Left ventricle myocardium inferior (tissue), 1 donor: ENCODE results near the gene GRID1. TPM values are rescaled to one million over a fixed set of nuclear protein-coding genes. Genes with fewer than 3 reads are reported as not detected.

Experiments
- DNase-seq: peaks from one replicate; pipeline ENCODE4 v3.0.0-alpha.2; 2020
- H3K27ac ChIP-seq: fragments of 200-600 bp; replicated peaks from 2 replicates; pipeline ENCODE4 v1.8.0; 2021
- H3K27me3 ChIP-seq: fragments of 200-600 bp; 2 replicates; pipeline ENCODE4 v1.8.0; 2021; ENCODE audit warnings: low read depth
- H3K36me3 ChIP-seq: fragments of 200-600 bp; 2 replicates; pipeline ENCODE4 v1.8.0; 2021
- H3K4me1 ChIP-seq: fragments of 200-600 bp; 2 replicates; pipeline ENCODE4 v1.8.0; 2021
- H3K4me3 ChIP-seq: fragments of 200-600 bp; 2 replicates; pipeline ENCODE4 v1.8.0; 2021; ENCODE audit warnings: mild to moderate bottlenecking, moderate library complexity
- H3K9me3 ChIP-seq: fragments of 200-600 bp; replicated peaks from 2 replicates; pipeline ENCODE4 v1.8.0; 2021
- CTCF ChIP-seq: fragments of 200-600 bp; IDR thresholded peaks from 2 replicates; pipeline ENCODE4 v1.8.0; 2021; ENCODE audit warnings: antibody characterized with exemption, mild to moderate bottlenecking, borderline replicate concordance
- intact Hi-C: fragments of 100-400 bp; cut with micrococcal nuclease; formaldehyde crosslinking; loops from one replicate; pipeline ENCODE4 v1.11.0; 2022
- total RNA-seq: library from RNA; stranded (reverse); fragmentation: NEBNext Ultra II Directional; extraction: Animal tissue kit (Norgen Biotek cat#: 25700); gene quantifications from one replicate; pipeline ENCODE4 v1.2.1, GENCODE V29; 2021
- donor health status: DM: no; HTN: yes; CAD: no; lungs with severe emphysema.

The GRID1 gene
- total RNA-seq, 1 donor from 2014 or later = 1.6 TPM

- no peak for DNase-seq
- no peak overlapping the region for H3K4me3 ChIP-seq
- TF ChIP-seq CTCF = no peak
These were observed 275.4 kb downstream of the GRID1 start for GRCh38 chr10:86091216-86091615.

GRCh38 chr10:86090807-86091206 is 275.8 kb downstream of the GRID1 start:
- H3K9me3 ChIP-seq = no peaks in the 10 kb centered on the region
- no peaks in the 10 kb centered on the region for H3K36me3 ChIP-seq
- intact Hi-C loops = no loop called here
- no peak overlapping the region for H3K27ac ChIP-seq
- no peak for TF ChIP-seq CTCF
- no peaks in the 10 kb centered on the region for H3K4me1 ChIP-seq
- DNase-seq = no peak
- no peak overlapping the region for H3K4me3 ChIP-seq
- peaks cover 41% of the 10 kb centered on the region for H3K27me3 ChIP-seq

More at GRCh38 chr10:86091216-86091615, 275.4 kb downstream of the GRID1 start:
- Histone ChIP-seq H3K36me3 (no peaks in the 10 kb centered on the region), H3K27me3 (peaks cover 37% of the 10 kb centered on the region), H3K27ac (no peak overlapping the region), H3K9me3 (no peaks in the 10 kb centered on the region), H3K4me1 (no peaks in the 10 kb centered on the region)
- intact Hi-C loops = no loop called here

GRCh38 chr10:86087716-86088115 is 278.9 kb downstream of the GRID1 start:
- Histone ChIP-seq H3K9me3 (no peaks in the 10 kb centered on the region), H3K27ac (no peak overlapping the region), H3K36me3 (no peaks in the 10 kb centered on the region), H3K4me1 (no peaks in the 10 kb centered on the region), H3K27me3 (peaks cover 64% of the 10 kb centered on the region), H3K4me3 (no peak overlapping the region)
- DNase-seq = no peak
- intact Hi-C loops = no loop called here
- no peak for TF ChIP-seq CTCF

- intact Hi-C loops = no loop called here
- Histone ChIP-seq H3K36me3 (no peaks in the 10 kb centered on the region), H3K9me3 (no peaks in the 10 kb centered on the region), H3K4me1 (no peaks in the 10 kb centered on the region), H3K27ac (no peak overlapping the region), H3K27me3 (peaks cover 68% of the 10 kb centered on the region), H3K4me3 (no peak overlapping the region)
- DNase-seq = no peak
- no peak for TF ChIP-seq CTCF
These were observed 280.2 kb downstream of the GRID1 start for GRCh38 chr10:86086418-86086817.

- TF ChIP-seq CTCF = no peak
- Histone ChIP-seq H3K36me3 (no peaks in the 10 kb centered on the region), H3K27me3 (peaks cover 63% of the 10 kb centered on the region), H3K9me3 (no peaks in the 10 kb centered on the region), H3K4me3 (no peak overlapping the region), H3K27ac (no peak overlapping the region), H3K4me1 (no peaks in the 10 kb centered on the region)
- no peak for DNase-seq
- intact Hi-C loops = no loop called here
These were observed 280.9 kb downstream of the GRID1 start for GRCh38 chr10:86085686-86086085.

GRCh38 chr10:86085136-86085535 is 281.5 kb downstream of the GRID1 start:
- H3K4me3 ChIP-seq = no peak overlapping the region
- intact Hi-C loops = no loop called here
- no peaks in the 10 kb centered on the region for H3K4me1 ChIP-seq
- no peak for TF ChIP-seq CTCF
- H3K36me3 ChIP-seq = no peaks in the 10 kb centered on the region
- H3K27me3 ChIP-seq = peaks cover 59% of the 10 kb centered on the region
- DNase-seq = no peak
- no peak overlapping the region for H3K27ac ChIP-seq
- no peaks in the 10 kb centered on the region for H3K9me3 ChIP-seq
